KMS-11 (cell line): ENCODE results near the gene CSAD.

Source experiments
- H2AFZ ChIP-seq: fragments of 200-600 bp; sonication (generic); 2 replicates; pipeline ENCODE4 v1.6.1; 2016; ENCODE audit warnings: antibody characterized with exemption, mixed run types, low read depth
- H3K27ac ChIP-seq: fragments of 200-600 bp; sonication (generic); 2 replicates; pipeline ENCODE4 v1.6.1; 2016; ENCODE audit warnings: mild to moderate bottlenecking, mixed run types
- H3K27me3 ChIP-seq: fragments of 200-600 bp; sonication (generic); 2 replicates; pipeline ENCODE4 v1.6.1; 2017; ENCODE audit warnings: mild to moderate bottlenecking, low read depth, mixed run types, moderate library complexity; ENCODE audit not compliant: insufficient read depth
- H3K36me3 ChIP-seq: fragments of 200-600 bp; sonication (generic); 2 replicates; pipeline ENCODE4 v1.6.1; 2017; ENCODE audit warnings: mild to moderate bottlenecking, mixed run types; ENCODE audit not compliant: insufficient read depth
- H3K4me1 ChIP-seq: fragments of 200-600 bp; sonication (generic); 2 replicates; pipeline ENCODE4 v1.6.1; 2016; ENCODE audit warnings: mild to moderate bottlenecking, low read depth, mixed run types; ENCODE audit not compliant: poor library complexity, severe bottlenecking
- H3K4me2 ChIP-seq: fragments of 200-600 bp; sonication (generic); 2 replicates; pipeline ENCODE4 v1.7.0; 2016; ENCODE audit warnings: mild to moderate bottlenecking, mixed run types
- H3K4me3 ChIP-seq: fragments of 200-600 bp; sonication (generic); IDR thresholded peaks from 2 replicates; pipeline ENCODE4 v1.6.1; 2017; ENCODE audit warnings: low read depth, low read length, mixed read lengths; ENCODE audit not compliant: insufficient read depth
- H3K79me2 ChIP-seq: fragments of 200-600 bp; sonication (generic); 2 replicates; pipeline ENCODE4 v1.6.1; 2016; ENCODE audit warnings: low read depth, mixed run types; ENCODE audit not compliant: insufficient read depth
- H3K9ac ChIP-seq: fragments of 200-600 bp; sonication (generic); 2 replicates; pipeline ENCODE4 v1.6.1; 2016; ENCODE audit warnings: mild to moderate bottlenecking, mixed run types
- H4K20me1 ChIP-seq: fragments of 200-600 bp; sonication (generic); 2 replicates; pipeline ENCODE4 v1.6.1; 2016; ENCODE audit warnings: mild to moderate bottlenecking, mixed run types; ENCODE audit not compliant: insufficient read depth
- TF ChIP-seq, protein P1 (sequence below): fragments of 200-600 bp; sonication (generic); conservative IDR thresholded peaks from 2 replicates; pipeline ENCODE4 v1.6.1; 2017; ENCODE audit warnings: low read depth, mild to moderate bottlenecking, antibody characterized with exemption, low read length, moderate library complexity, mixed read lengths

CSAD gene

DNA sequence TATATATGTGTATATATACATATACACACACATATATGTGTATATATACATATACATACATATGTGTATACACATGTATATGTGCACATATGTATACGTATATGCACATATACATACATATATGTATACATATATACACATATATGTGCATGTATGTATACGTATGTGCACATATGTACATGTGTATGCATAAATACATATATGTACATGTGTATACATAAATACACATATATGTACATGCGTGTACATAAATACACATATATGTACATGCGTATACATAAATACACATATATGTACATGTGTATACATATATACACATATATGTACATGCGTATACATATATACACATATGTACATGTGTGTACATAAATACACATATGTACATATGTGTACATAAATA is 33.5 kb downstream of the CSAD start:
- Histone ChIP-seq H3K36me3 (no peaks in the 10 kb centered on the region), H3K4me2 (no peak overlapping the region), H3K27ac (no peak overlapping the region), H3K9ac (no peak overlapping the region), H2AFZ (no peak overlapping the region), H4K20me1 (no peaks in the 10 kb centered on the region), H3K79me2 (no peaks in the 10 kb centered on the region), H3K4me1 (no peaks in the 10 kb centered on the region), H3K27me3 (no peaks in the 10 kb centered on the region), H3K4me3 (no peak overlapping the region)
- TF ChIP-seq, protein P1, sequence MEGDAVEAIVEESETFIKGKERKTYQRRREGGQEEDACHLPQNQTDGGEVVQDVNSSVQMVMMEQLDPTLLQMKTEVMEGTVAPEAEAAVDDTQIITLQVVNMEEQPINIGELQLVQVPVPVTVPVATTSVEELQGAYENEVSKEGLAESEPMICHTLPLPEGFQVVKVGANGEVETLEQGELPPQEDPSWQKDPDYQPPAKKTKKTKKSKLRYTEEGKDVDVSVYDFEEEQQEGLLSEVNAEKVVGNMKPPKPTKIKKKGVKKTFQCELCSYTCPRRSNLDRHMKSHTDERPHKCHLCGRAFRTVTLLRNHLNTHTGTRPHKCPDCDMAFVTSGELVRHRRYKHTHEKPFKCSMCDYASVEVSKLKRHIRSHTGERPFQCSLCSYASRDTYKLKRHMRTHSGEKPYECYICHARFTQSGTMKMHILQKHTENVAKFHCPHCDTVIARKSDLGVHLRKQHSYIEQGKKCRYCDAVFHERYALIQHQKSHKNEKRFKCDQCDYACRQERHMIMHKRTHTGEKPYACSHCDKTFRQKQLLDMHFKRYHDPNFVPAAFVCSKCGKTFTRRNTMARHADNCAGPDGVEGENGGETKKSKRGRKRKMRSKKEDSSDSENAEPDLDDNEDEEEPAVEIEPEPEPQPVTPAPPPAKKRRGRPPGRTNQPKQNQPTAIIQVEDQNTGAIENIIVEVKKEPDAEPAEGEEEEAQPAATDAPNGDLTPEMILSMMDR, result no peak

DNA sequence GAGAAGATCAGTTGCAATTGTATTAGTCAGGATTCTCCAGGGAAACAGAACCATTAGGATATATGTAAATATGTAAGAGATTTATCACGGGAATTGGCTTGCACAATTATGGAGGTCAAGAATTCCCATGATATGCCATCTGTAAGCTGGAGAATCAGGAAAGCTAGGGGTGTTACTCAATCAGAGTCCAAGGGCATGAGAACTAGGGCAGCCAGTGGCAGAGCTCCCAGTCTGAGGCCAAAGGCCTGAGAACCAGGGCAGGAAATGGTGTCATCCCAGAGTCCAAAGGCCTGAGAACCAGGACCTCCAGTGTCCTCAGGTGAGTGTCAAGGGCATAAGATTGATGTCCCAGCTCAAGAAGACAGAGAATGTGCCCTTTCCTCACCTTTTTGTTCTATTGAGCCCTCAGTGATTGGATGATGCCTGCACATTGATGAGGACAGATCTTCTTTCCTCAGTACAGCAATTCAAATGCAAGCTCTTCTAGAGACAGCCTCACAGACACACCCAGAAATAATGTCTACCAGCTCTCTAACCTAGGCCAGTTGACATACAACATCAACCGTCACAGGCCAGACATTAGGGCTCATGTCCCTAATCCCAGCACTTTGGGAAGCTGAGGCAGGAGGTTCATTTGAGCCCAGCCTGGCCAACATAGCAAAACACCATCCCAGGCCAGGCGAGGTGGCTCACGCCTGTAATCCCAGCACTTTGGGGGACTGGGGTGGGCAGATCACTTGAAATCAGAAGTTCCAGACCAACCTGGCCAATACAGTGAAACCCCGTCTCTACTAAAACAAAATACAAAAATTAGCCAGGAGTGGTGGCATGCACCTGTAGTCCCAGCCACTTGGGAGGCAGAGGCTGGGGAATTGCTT is 35.1 kb downstream of the CSAD start:
- Histone ChIP-seq H3K4me2 (no peak overlapping the region), H3K79me2 (no peaks in the 10 kb centered on the region), H3K9ac (no peak overlapping the region), H3K36me3 (no peaks in the 10 kb centered on the region), H3K27me3 (no peaks in the 10 kb centered on the region), H3K4me3 (no peak overlapping the region), H4K20me1 (no peaks in the 10 kb centered on the region), H3K4me1 (no peaks in the 10 kb centered on the region), H3K27ac (no peak overlapping the region), H2AFZ (no peak overlapping the region)
- TF ChIP-seq, protein P1, result no peak

DNA sequence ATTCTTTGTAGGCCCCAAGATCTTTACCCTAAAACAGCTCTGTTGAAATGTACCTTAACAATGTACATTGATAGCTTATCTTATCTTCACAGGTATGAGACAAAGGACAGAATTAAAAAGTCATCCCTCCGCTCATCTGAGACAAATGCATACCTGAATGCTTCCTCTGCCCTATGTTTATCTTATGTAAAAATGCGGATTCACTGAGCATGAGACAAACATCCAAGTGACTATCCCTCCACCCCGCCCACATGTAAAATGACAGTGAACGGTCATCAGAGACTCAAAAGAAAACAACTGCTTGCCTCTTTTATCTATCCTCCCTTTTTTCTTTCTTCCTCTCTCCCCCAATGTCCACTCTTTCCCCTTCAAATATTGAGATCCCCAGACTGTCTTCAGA is 37.4 kb downstream of the CSAD start:
- H3K27ac ChIP-seq, result no peak overlapping the region
- TF ChIP-seq, protein P1, result no peak
- no peaks in the 10 kb centered on the region for H3K27me3 ChIP-seq
- no peak overlapping the region for H3K9ac ChIP-seq
- no peaks in the 10 kb centered on the region for H4K20me1 ChIP-seq
- peaks cover 10% of the 10 kb centered on the region for H3K4me1 ChIP-seq
- no peak overlapping the region for H2AFZ ChIP-seq
- H3K4me3 ChIP-seq, result no peak overlapping the region
- H3K36me3 ChIP-seq, result no peaks in the 10 kb centered on the region
- no peaks in the 10 kb centered on the region for H3K79me2 ChIP-seq
- H3K4me2 ChIP-seq, result no peak overlapping the region

DNA sequence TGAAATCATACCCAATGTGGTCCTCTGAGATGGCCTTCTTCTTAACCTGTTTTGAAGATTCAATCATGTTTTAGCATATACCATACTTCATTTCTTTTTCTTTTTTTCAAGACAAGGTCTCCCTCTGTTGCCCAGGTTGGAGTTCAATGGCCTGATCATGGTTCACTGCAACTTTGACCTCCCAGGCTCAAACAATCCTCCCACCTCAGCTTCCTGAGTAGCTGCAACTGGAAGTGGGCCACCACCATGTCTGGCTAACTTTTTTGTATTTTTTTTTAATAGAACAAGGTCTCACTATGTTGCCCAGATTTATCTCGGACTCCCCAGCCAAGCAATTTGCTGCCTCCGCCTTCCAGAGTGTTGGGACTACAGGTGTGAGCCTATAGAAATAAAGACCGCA is 47.0 kb downstream of the CSAD start:
- no peaks in the 10 kb centered on the region for H4K20me1 ChIP-seq
- H3K79me2 ChIP-seq, result no peaks in the 10 kb centered on the region
- H3K4me2 ChIP-seq, result no peak overlapping the region
- H3K4me3 ChIP-seq, result no peak overlapping the region
- no peak overlapping the region for H2AFZ ChIP-seq
- H3K27ac ChIP-seq, result no peak overlapping the region
- no peaks in the 10 kb centered on the region for H3K27me3 ChIP-seq
- TF ChIP-seq, protein P1, result no peak
- H3K4me1 ChIP-seq, result peaks cover 5% of the 10 kb centered on the region
- no peaks in the 10 kb centered on the region for H3K36me3 ChIP-seq
- H3K9ac ChIP-seq, result no peak overlapping the region
